Activated B cell treated with CpG ODN at 0.5 μM for 24 hours (primary cell): ENCODE data around the gene MFNG. TPM values are rescaled to one million over a fixed set of nuclear protein-coding genes. Genes with fewer than 3 reads are reported as not detected.

ENCODE experiments used
- ATAC-seq: fragments of 200-7000 bp; cut with Tn5 transposase; one replicate; pipeline ENCODE4 v1.10.0; 2021; ENCODE audit warnings: low read depth, mild to moderate bottlenecking, moderate library complexity
- CTCF ChIA-PET: fragments of 350-600 bp; sonication (Branson Sonifier 250); formaldehyde crosslinking; loops from one replicate; lab custom pipeline; 2021; ENCODE audit warnings: antibody characterized with exemption; lab: Charles Lee
- POLR2A ChIA-PET: fragments of 350-600 bp; sonication (Branson Sonifier 250); formaldehyde crosslinking; loops from one replicate; lab custom pipeline; 2021; ENCODE audit warnings: antibody characterized with exemption; lab: Charles Lee
- DNase-seq: peaks from one replicate; pipeline ENCODE4 v3.0.0; 2022
- H3K27ac Mint-ChIP-seq: one replicate; pipeline ENCODE4 v1.8.0; 2020; ENCODE audit warnings: mixed read lengths
- H3K27me3 Mint-ChIP-seq: one replicate; pipeline ENCODE4 v1.8.0; 2021; ENCODE audit warnings: mixed read lengths
- H3K36me3 Mint-ChIP-seq: one replicate; pipeline ENCODE4 v1.8.0; 2021; ENCODE audit warnings: low read depth, mixed read lengths
- H3K4me1 Mint-ChIP-seq: one replicate; pipeline ENCODE4 v1.8.0; 2021; ENCODE audit warnings: mixed read lengths
- H3K4me3 Mint-ChIP-seq: one replicate; pipeline ENCODE4 v1.8.0; 2020; ENCODE audit warnings: mild to moderate bottlenecking, mixed read lengths
- H3K9me3 Mint-ChIP-seq: one replicate; pipeline ENCODE4 v1.8.0; 2020; ENCODE audit warnings: mixed read lengths
- intact Hi-C: fragments of 100-400 bp; cut with micrococcal nuclease; formaldehyde crosslinking; loops from one replicate; pipeline ENCODE4 v1.15.1; 2024
- total RNA-seq: library from RNA; stranded (reverse); gene quantifications from 2 replicates; pipeline ENCODE4 v1.2.3, GENCODE V29; 2022
- TF ChIP-seq, protein P1 (sequence below): fragments of 200-600 bp; IDR thresholded peaks from one replicate; pipeline ENCODE4 v1.8.0; 2022; ENCODE audit warnings: antibody characterized with exemption, mild to moderate bottlenecking

The MFNG gene
- total RNA-seq, 1 donor from 2014 or later: 90.6 TPM

DNA sequence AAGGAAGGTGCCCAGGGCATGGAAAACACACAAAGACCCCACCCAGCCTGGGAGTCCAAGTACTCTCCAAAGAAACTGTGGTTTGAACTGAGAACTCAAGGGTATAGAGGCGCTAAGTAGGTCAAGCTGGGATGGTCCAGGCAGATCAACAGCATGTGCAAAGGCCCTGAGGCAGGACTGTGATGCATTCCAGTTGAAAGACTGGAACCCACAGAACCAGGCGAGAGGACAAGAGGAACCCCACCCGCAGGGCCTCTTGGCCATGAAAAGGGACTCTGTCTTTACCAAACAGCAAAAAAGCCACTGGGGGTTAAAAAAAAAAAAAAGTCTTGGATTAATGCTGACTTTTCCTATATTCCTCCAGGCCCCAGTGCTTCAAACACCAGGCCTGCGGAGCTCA lies 18.8 kb upstream of the MFNG start:
- CTCF ChIA-PET: no interaction called here
- intact Hi-C loops: no loop called here
- ATAC-seq (no peak), DNase-seq (no peak)
- Mint-ChIP-seq H3K4me1 (no peaks in the 10 kb centered on the region), H3K4me3 (no peak overlapping the region), H3K27ac (no peak overlapping the region), H3K9me3 (no peaks in the 10 kb centered on the region), H3K27me3 (peaks cover 15% of the 10 kb centered on the region), H3K36me3 (no peaks in the 10 kb centered on the region)
- TF ChIP-seq, protein P1, sequence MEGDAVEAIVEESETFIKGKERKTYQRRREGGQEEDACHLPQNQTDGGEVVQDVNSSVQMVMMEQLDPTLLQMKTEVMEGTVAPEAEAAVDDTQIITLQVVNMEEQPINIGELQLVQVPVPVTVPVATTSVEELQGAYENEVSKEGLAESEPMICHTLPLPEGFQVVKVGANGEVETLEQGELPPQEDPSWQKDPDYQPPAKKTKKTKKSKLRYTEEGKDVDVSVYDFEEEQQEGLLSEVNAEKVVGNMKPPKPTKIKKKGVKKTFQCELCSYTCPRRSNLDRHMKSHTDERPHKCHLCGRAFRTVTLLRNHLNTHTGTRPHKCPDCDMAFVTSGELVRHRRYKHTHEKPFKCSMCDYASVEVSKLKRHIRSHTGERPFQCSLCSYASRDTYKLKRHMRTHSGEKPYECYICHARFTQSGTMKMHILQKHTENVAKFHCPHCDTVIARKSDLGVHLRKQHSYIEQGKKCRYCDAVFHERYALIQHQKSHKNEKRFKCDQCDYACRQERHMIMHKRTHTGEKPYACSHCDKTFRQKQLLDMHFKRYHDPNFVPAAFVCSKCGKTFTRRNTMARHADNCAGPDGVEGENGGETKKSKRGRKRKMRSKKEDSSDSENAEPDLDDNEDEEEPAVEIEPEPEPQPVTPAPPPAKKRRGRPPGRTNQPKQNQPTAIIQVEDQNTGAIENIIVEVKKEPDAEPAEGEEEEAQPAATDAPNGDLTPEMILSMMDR: no peak
- POLR2A ChIA-PET: no interaction called here

- H3K36me3 Mint-ChIP-seq: no peaks in the 10 kb centered on the region
- TF ChIP-seq, protein P1: no peak
- H3K27me3 Mint-ChIP-seq: peaks cover 21% of the 10 kb centered on the region
- ChIA-PET POLR2A (no interaction called here), CTCF (no interaction called here)
- H3K9me3 Mint-ChIP-seq: no peaks in the 10 kb centered on the region
- no peak for DNase-seq
- no peaks in the 10 kb centered on the region for H3K4me1 Mint-ChIP-seq
- no peak overlapping the region for H3K4me3 Mint-ChIP-seq
- H3K27ac Mint-ChIP-seq: no peak overlapping the region
- ATAC-seq: no peak
- intact Hi-C loops: no loop called here
These were observed 17.7 kb upstream of the MFNG start for GRCh38 chr22:37503850-37504249.

DNA sequence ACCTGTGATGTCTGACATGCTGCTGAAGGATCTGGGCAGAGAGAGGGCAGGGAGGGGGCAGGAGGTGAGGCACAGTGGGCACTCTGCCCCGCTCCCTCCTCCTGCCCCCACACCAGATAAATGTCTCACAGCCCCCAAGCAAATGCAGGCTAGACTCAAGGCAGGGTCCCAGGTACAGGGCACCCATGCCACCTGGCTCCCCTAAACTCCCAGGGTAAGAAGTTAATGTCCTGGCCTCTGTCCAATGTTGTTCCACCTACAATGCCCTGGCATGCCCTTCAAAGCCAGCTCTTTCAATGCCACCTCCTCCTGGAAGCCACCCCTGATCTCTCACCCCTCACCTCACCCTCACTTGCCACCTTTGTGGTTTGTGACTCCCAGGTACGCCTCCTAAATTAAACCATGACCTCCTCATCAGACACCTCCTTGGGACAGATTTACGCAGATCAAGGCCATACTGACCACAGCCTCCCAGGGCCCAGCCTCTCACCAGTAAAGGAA lies 17.0 kb upstream of the MFNG start:
- TF ChIP-seq, protein P1: no peak
- peaks cover 23% of the 10 kb centered on the region for H3K27me3 Mint-ChIP-seq
- peaks cover 2% of the 10 kb centered on the region for H3K4me1 Mint-ChIP-seq
- no peaks in the 10 kb centered on the region for H3K9me3 Mint-ChIP-seq
- ChIA-PET CTCF (no interaction called here), POLR2A (no interaction called here)
- intact Hi-C loops: no loop called here
- no peak overlapping the region for H3K27ac Mint-ChIP-seq
- DNase-seq: no peak
- ATAC-seq: no peak
- no peak overlapping the region for H3K4me3 Mint-ChIP-seq
- no peaks in the 10 kb centered on the region for H3K36me3 Mint-ChIP-seq

- DNase-seq (no peak), ATAC-seq (no peak)
- CTCF ChIA-PET: no interaction called here
- no peak overlapping the region for H3K27ac Mint-ChIP-seq
- H3K4me1 Mint-ChIP-seq: peaks cover 6% of the 10 kb centered on the region
- no peaks in the 10 kb centered on the region for H3K9me3 Mint-ChIP-seq
- H3K36me3 Mint-ChIP-seq: no peaks in the 10 kb centered on the region
- POLR2A ChIA-PET: no interaction called here
- peaks cover 23% of the 10 kb centered on the region for H3K27me3 Mint-ChIP-seq
- intact Hi-C loops: no loop called here
- no peak overlapping the region for H3K4me3 Mint-ChIP-seq
- TF ChIP-seq, protein P1: no peak
These were observed 16.4 kb upstream of the MFNG start for GRCh38 chr22:37502342-37503182.

GRCh38 chr22:37501610-37502341 lies 15.6 kb upstream of the MFNG start:
- intact Hi-C loops: no loop called here
- Mint-ChIP-seq H3K4me3 (no peak overlapping the region), H3K4me1 (peaks cover 6% of the 10 kb centered on the region), H3K36me3 (no peaks in the 10 kb centered on the region), H3K27me3 (peaks cover 26% of the 10 kb centered on the region), H3K9me3 (no peaks in the 10 kb centered on the region), H3K27ac (no peak overlapping the region)
- ChIA-PET POLR2A (no interaction called here), CTCF (no interaction called here)
- no peak for DNase-seq
- TF ChIP-seq, protein P1: no peak
- ATAC-seq: no peak
